HG02885 (cell line): ENCODE data around the gene SLC45A3.

ENCODE experiments used
- ATAC-seq: cut with Tn5 transposase; IDR thresholded peaks from one replicate; pipeline ENCODE4 v1.9.1; 2021; ENCODE audit warnings: mild to moderate bottlenecking; ENCODE audit not compliant: unreplicated experiment, poor library complexity

The SLC45A3 gene

GRCh38 chr1:205701420-205701819 lies 21.1 kb upstream of the SLC45A3 start:
- ATAC-seq, result no peak

- ATAC-seq, result no peak
Measured at GRCh38 chr1:205700865-205701401, 20.6 kb upstream of the SLC45A3 start.

- ATAC-seq, result no peak
Measured at GRCh38 chr1:205699416-205699815, 19.1 kb upstream of the SLC45A3 start.

GRCh38 chr1:205698921-205699320 lies 18.6 kb upstream of the SLC45A3 start:
- ATAC-seq, result no peak

- ATAC-seq, result no peak
Measured at GRCh38 chr1:205693421-205693991, 13.2 kb upstream of the SLC45A3 start.

- no peak for ATAC-seq
Measured at GRCh38 chr1:205692423-205692822, 12.1 kb upstream of the SLC45A3 start.

GRCh38 chr1:205690122-205690756 lies 9.9 kb upstream of the SLC45A3 start:
- ATAC-seq, result no peak

GRCh38 chr1:205689479-205689878 lies 9.2 kb upstream of the SLC45A3 start:
- no peak for ATAC-seq

GRCh38 chr1:205688171-205689080 lies 8.1 kb upstream of the SLC45A3 start:
- ATAC-seq, result no peak

GRCh38 chr1:205687242-205687641 lies 6.9 kb upstream of the SLC45A3 start:
- ATAC-seq, result no peak

GRCh38 chr1:205681364-205681763 lies 1.1 kb upstream of the SLC45A3 start:
- no peak for ATAC-seq

GRCh38 chr1:205678286-205679111 lies 1.8 kb downstream of the SLC45A3 start:
- ATAC-seq, result no peak

- ATAC-seq, result no peak
Measured at GRCh38 chr1:205677167-205677566, 3.1 kb downstream of the SLC45A3 start.

- ATAC-seq, result no peak
Measured at GRCh38 chr1:205676597-205676996, 3.7 kb downstream of the SLC45A3 start.

GRCh38 chr1:205676002-205676401 lies 4.3 kb downstream of the SLC45A3 start:
- ATAC-seq, result no peak

GRCh38 chr1:205675247-205675646 lies 5.1 kb downstream of the SLC45A3 start:
- ATAC-seq, result no peak

- ATAC-seq, result no peak
Measured at GRCh38 chr1:205672970-205673369, 7.3 kb downstream of the SLC45A3 start.

- ATAC-seq, result no peak
Measured at GRCh38 chr1:205672395-205672889, 7.9 kb downstream of the SLC45A3 start.

- ATAC-seq, result no peak
Measured at GRCh38 chr1:205670611-205671430, 9.5 kb downstream of the SLC45A3 start.
